MM.1S (cell line): Measurements from ENCODE around the gene SPATC1L.

Experiments used
- DNase-seq: peaks from one replicate; pipeline ENCODE4 v3.0.0-alpha.2; 2015
- H2AFZ ChIP-seq: fragments of 300-600 bp; sonication (generic); 2 replicates; pipeline ENCODE4 v1.6.0; 2016; ENCODE audit warnings: antibody characterized with exemption, low read length
- H3F3A ChIP-seq: fragments of 300-600 bp; sonication (generic); 2 replicates; pipeline ENCODE4 v1.6.1; 2016; ENCODE audit warnings: mild to moderate bottlenecking, antibody characterized with exemption, low read length, moderate library complexity, mixed read lengths; ENCODE audit not compliant: insufficient read depth
- H3K27ac ChIP-seq: fragments of 300-600 bp; sonication (generic); 2 replicates; pipeline ENCODE4 v1.5.1; 2016; ENCODE audit warnings: mild to moderate bottlenecking, low read length
- H3K27me3 ChIP-seq: fragments of 300-600 bp; sonication (generic); replicated peaks from 2 replicates; pipeline ENCODE4 v1.6.0; 2016; ENCODE audit warnings: low read length; ENCODE audit not compliant: insufficient read depth
- H3K36me3 ChIP-seq: fragments of 300-600 bp; sonication (generic); replicated peaks from 2 replicates; pipeline ENCODE4 v1.6.1; 2016; ENCODE audit warnings: mild to moderate bottlenecking, low read length, mixed read lengths; ENCODE audit not compliant: insufficient read depth
- H3K4me1 ChIP-seq: fragments of 300-600 bp; sonication (generic); 2 replicates; pipeline ENCODE4 v1.6.1; 2016; ENCODE audit warnings: low read length, mixed read lengths
- H3K4me2 ChIP-seq: fragments of 300-600 bp; sonication (generic); 2 replicates; pipeline ENCODE4 v1.6.0; 2016; ENCODE audit warnings: low read depth, low read length
- H3K4me3 ChIP-seq: fragments of 300-600 bp; sonication (generic); 2 replicates; pipeline ENCODE4 v1.5.1; 2016; ENCODE audit warnings: low read length, mixed read lengths
- H3K79me2 ChIP-seq: fragments of 300-600 bp; sonication (generic); 2 replicates; pipeline ENCODE4 v1.6.1; 2016; ENCODE audit warnings: mixed run types, low read length, mixed read lengths
- H3K9ac ChIP-seq: fragments of 300-600 bp; sonication (generic); 2 replicates; pipeline ENCODE4 v1.6.1; 2016; ENCODE audit warnings: low read length, mixed read lengths
- H3K9me2 ChIP-seq: fragments of 300-600 bp; sonication (generic); replicated peaks from 2 replicates; pipeline ENCODE4 v1.6.1; 2016; ENCODE audit warnings: mild to moderate bottlenecking, low read length, mixed read lengths; ENCODE audit not compliant: insufficient read depth
- H3K9me3 ChIP-seq: fragments of 300-600 bp; sonication (generic); replicated peaks from 2 replicates; pipeline ENCODE4 v1.6.1; 2016; ENCODE audit warnings: mild to moderate bottlenecking, low read length, mixed read lengths; ENCODE audit not compliant: insufficient read depth
- H4K20me1 ChIP-seq: fragments of 300-600 bp; sonication (generic); 2 replicates; pipeline ENCODE4 v1.6.1; 2016; ENCODE audit warnings: mild to moderate bottlenecking, low read length, moderate library complexity, mixed read lengths; ENCODE audit not compliant: insufficient read depth
- CTCF ChIP-seq: fragments of 300-600 bp; sonication (generic); IDR thresholded peaks from 2 replicates; pipeline ENCODE4 v1.5.1; 2016; ENCODE audit warnings: antibody characterized with exemption, low read length, mixed read lengths
- EZH2 ChIP-seq: fragments of 300-600 bp; sonication (generic); optimal IDR thresholded peaks from 2 replicates; pipeline ENCODE3; 2017; ENCODE audit warnings: low read depth, mild to moderate bottlenecking, antibody characterized with exemption, low read length, mixed read lengths
- EZH2phosphoT487 ChIP-seq: fragments of 300-600 bp; sonication (generic); IDR thresholded peaks from 2 replicates; pipeline ENCODE4 v1.6.1; 2018; ENCODE audit warnings: antibody characterized with exemption, low read length

Gene SPATC1L

GRCh38 chr21:46150073-46150472, 34.2 kb downstream of the SPATC1L start:
- DNase-seq, result no peak
- Histone ChIP-seq H3K36me3 (no peaks in the 10 kb centered on the region), H3F3A (no peaks in the 10 kb centered on the region), H3K9me2 (no peaks in the 10 kb centered on the region), H2AFZ (no peak overlapping the region), H3K79me2 (no peaks in the 10 kb centered on the region), H3K27ac (no peak overlapping the region), H3K4me2 (no peak overlapping the region), H3K4me3 (no peak overlapping the region), H4K20me1 (no peaks in the 10 kb centered on the region), H3K9me3 (no peaks in the 10 kb centered on the region), H3K9ac (no peak overlapping the region), H3K27me3 (peaks cover 56% of the 10 kb centered on the region), H3K4me1 (no peaks in the 10 kb centered on the region)
- TF ChIP-seq EZH2phosphoT487, result no peak
- no peak for TF ChIP-seq CTCF
- TF ChIP-seq EZH2, result no peak

GRCh38 chr21:46149205-46149901, 34.9 kb downstream of the SPATC1L start:
- no peak for TF ChIP-seq EZH2
- no peak for TF ChIP-seq CTCF
- Histone ChIP-seq H3K9ac (no peak overlapping the region), H4K20me1 (no peaks in the 10 kb centered on the region), H3K4me3 (no peak overlapping the region), H3K79me2 (no peaks in the 10 kb centered on the region), H3K9me2 (no peaks in the 10 kb centered on the region), H3F3A (no peaks in the 10 kb centered on the region), H2AFZ (no peak overlapping the region), H3K36me3 (no peaks in the 10 kb centered on the region), H3K4me1 (no peaks in the 10 kb centered on the region), H3K27ac (no peak overlapping the region), H3K27me3 (peaks cover 56% of the 10 kb centered on the region), H3K4me2 (no peak overlapping the region), H3K9me3 (no peaks in the 10 kb centered on the region)
- no peak for DNase-seq

DNA sequence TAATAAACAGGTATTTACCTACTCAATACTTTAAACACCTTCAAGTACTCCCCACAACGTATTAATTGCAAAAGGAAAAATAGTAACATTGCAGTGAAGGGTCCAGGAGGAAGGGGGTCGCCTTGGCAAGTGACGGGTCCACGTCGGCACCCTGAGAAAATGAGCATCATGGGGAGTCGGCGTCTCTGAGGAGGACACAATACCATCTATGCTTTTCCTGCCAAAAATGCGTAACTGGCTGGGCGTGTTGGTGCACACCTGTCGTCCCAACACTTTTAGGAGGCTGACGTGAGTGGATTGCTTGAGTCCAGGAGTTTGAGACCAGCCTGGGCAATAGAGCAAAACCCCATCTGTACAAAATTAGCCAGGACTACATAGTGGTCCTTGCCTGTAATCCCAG, 36.2 kb downstream of the SPATC1L start:
- no peak overlapping the region for H2AFZ ChIP-seq
- no peaks in the 10 kb centered on the region for H3K4me1 ChIP-seq
- no peaks in the 10 kb centered on the region for H3K79me2 ChIP-seq
- peaks cover 55% of the 10 kb centered on the region for H3K27me3 ChIP-seq
- H3K4me3 ChIP-seq, result no peak overlapping the region
- H3K9me2 ChIP-seq, result no peaks in the 10 kb centered on the region
- DNase-seq, result no peak
- no peaks in the 10 kb centered on the region for H3K9me3 ChIP-seq
- no peak overlapping the region for H3K27ac ChIP-seq
- TF ChIP-seq EZH2phosphoT487 (no peak), CTCF (no peak)
- H4K20me1 ChIP-seq, result no peaks in the 10 kb centered on the region
- H3K4me2 ChIP-seq, result no peak overlapping the region
- H3K36me3 ChIP-seq, result no peaks in the 10 kb centered on the region
- H3K9ac ChIP-seq, result no peak overlapping the region
- H3F3A ChIP-seq, result no peaks in the 10 kb centered on the region
